ENCODE measurements around the gene TBX4. TPM values are rescaled to one million over a fixed set of nuclear protein-coding genes. Genes with fewer than 3 reads are reported as not detected.

The TBX4 gene
- total RNA-seq = not detected

DNA sequence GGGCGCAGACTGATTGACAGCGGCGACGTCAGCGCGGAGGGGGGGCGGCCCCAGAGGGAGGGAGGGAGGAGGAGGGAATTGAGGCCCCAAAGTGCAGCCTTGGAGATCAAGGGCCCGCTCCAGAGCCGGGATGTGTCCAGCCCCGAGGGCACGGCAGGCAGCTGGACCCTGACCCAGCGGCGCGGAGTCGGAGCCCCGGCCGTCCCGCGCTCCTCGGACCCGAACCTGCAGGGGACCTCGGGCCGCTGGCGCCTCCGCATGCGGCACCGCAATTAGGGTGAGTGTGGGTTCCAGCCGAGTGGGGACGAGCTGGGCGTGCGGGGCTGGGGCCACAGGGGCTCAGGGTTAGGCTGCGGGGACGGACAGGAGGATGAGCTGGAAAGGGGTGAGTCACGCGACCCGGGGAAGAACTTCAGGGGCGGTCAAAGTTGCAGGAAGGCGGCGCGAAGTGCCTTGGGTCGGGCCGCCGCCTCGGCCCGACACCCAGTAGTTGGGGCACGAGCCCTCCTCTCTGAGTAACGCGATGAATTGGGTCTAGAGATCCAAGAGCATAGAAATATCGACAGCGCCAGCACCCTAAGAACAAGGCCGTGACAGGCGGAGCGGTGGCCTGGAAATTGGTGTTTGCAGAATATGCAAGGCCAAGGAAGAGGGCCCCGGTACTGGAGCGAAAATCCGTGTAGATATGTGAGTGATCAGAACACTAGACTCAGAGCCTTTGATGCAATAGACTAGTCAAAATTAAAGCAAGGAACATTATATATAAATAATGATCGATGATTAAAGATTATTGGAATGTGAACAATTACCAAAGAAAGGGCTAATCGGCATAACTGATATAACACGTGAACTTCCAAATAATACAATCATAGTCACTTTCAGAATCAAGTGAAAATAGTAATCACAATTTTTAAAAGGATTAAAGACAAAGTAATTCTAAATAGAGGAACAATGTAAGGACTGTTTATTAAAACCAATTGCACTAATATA lies at the start of gene TBX4:
TSS of gene TBX4 (plus strand) at position 122 of the 990 bp plus-strand sequence. CDS start 4,069 bp downstream, outside the sequence.
- Histone ChIP-seq H3K4me1 (peaks cover 0 to 31% of the 10 kb centered on the region in 2 donors), H3K9me3 (no peaks in the 10 kb centered on the region), H3K27me3 (peaks cover 46 to 61% of the 10 kb centered on the region in 2 donors), H3K4me3 (peak within 1 kb of the TSS in 1 of 2 donors; percentile 42), H3K27ac (no peak within 1 kb of the TSS), H3K36me3 (no peaks in the 10 kb centered on the region)
- DNase-seq (ENCODE audit: low spot score) = peak; percentile 49
- no peak for TF ChIP-seq CTCF (IDR thresholded peaks at IDR 0.05)

GRCh38 chr17:61402978-61403800 lies 49.0 kb upstream of the TBX4 start:
- no peak for TF ChIP-seq CTCF (IDR thresholded peaks at IDR 0.05)
- Histone ChIP-seq H3K36me3 (no peaks in the 10 kb centered on the region), H3K9me3 (no peaks in the 10 kb centered on the region), H3K27me3 (peaks cover 17 to 43% of the 10 kb centered on the region in 2 donors), H3K4me3 (peak overlapping the region; percentile 13 to 61), H3K4me1 (peaks cover 0 to 53% of the 10 kb centered on the region in 2 donors), H3K27ac (peak overlapping the region; percentile 27 to 78)
- DNase-seq (ENCODE audit: low spot score) = no peak

- no peak for DNase-seq (ENCODE audit: low spot score)
- Histone ChIP-seq H3K4me3 (peak overlapping the region; percentile 13 to 61), H3K4me1 (peaks cover 0 to 52% of the 10 kb centered on the region in 2 donors), H3K27ac (peak overlapping the region; percentile 16 to 78), H3K27me3 (peaks cover 15 to 34% of the 10 kb centered on the region in 2 donors), H3K9me3 (no peaks in the 10 kb centered on the region), H3K36me3 (no peaks in the 10 kb centered on the region)
- no peak for TF ChIP-seq CTCF (IDR thresholded peaks at IDR 0.05)
Measured at GRCh38 chr17:61403801-61404662, 48.2 kb upstream of the TBX4 start.

- H3K4me3 ChIP-seq = peak overlapping the region in 1 of 2 donors; percentile 61
- no peak for TF ChIP-seq CTCF (IDR thresholded peaks at IDR 0.05)
- H3K4me1 ChIP-seq = peaks cover 0 to 50% of the 10 kb centered on the region in 2 donors
- H3K9me3 ChIP-seq = no peaks in the 10 kb centered on the region
- H3K27me3 ChIP-seq = peaks cover 15 to 29% of the 10 kb centered on the region in 2 donors
- H3K36me3 ChIP-seq = no peaks in the 10 kb centered on the region
- DNase-seq (ENCODE audit: low spot score) = no peak
- H3K27ac ChIP-seq = peak overlapping the region; percentile 16 to 40
Measured at GRCh38 chr17:61404663-61404912, 47.6 kb upstream of the TBX4 start.

Measured in right atrium auricular region (tissue), 2 donors.